Dermis blood vessel endothelial cell (primary cell): ENCODE data around the gene CCN6. TPM values are rescaled to one million over a fixed set of nuclear protein-coding genes. Genes with fewer than 3 reads are reported as not detected.
"Not testable (repeated sequence)": the region's sequence is repeated elsewhere in the genome, so short reads cannot be mapped to it uniquely, and the experiment has no call there.

ENCODE experiments used
- DNase-seq: peaks from one replicate; pipeline ENCODE4 v3.0.0; 2010
- total RNA-seq: library from RNA; depleted of rRNA; stranded (reverse); fragments of >200 nt; gene quantifications from 2 replicates; pipeline ENCODE4 v1.2.3, GENCODE V29; 2014

Gene CCN6
- total RNA-seq, 1 donor from 2014 or later, result not detected

GRCh38 chr6:112051251-112051740, 2.6 kb upstream of the CCN6 start:
- DNase-seq, result not testable (repeated sequence)

GRCh38 chr6:112054555-112055190, 769 bp downstream of the CCN6 start:
- no peak for DNase-seq

GRCh38 chr6:112058243-112059032, 4.5 kb downstream of the CCN6 start:
- DNase-seq, result peak; percentile 29

DNA sequence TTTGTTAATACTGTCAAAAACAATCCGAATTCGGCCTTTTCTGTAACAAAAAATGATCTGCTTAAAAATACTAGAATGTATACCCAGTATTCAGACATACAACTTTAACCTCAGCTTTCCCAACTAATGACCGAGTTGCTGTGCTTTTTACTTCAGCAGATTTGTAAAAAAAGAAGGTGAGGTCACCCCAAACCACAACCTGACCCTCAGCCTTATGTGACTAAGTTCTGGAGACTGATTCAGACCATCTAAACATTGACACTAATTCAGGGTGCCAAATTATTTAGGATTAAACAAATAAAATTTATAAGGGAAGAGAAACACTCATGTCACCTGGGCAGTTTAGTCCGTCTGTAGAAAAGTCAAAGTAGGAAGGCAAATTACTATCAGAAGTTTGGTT, 7.7 kb downstream of the CCN6 start:
- DNase-seq, result no peak

- no peak for DNase-seq
Observed at GRCh38 chr6:112062966-112063365, 9.1 kb downstream of the CCN6 start.

DNA sequence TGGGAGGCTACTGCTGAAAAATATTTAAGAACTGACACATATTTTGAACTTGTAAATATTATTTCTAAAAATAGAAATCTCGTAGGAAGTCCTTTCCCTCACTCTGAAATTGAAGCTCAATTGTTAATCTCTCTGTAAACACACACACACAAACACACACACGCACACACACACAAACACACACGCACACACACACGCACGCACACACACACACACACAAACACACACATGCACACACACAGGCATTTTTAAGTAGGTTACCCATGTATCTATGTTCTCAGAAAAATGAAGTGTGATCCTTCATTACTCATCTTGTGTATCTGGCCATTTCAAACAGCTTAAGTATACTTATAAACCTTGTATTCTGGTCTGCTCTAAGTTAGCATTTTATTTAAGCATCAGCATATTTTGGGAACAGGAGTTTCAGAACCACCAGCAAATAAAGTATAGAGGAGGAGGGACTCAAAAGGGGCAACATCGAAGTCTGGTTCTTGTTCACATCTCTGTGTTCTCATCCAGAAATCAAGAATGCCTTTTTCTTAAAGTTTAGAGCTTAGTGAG, 11.6 kb downstream of the CCN6 start:
- no peak for DNase-seq

GRCh38 chr6:112066606-112067005, 12.7 kb downstream of the CCN6 start:
- DNase-seq, result no peak

- DNase-seq, result no peak
Observed at GRCh38 chr6:112081569-112081968, 27.7 kb downstream of the CCN6 start.

GRCh38 chr6:112085286-112086065, 31.6 kb downstream of the CCN6 start:
- DNase-seq, result no peak

DNA sequence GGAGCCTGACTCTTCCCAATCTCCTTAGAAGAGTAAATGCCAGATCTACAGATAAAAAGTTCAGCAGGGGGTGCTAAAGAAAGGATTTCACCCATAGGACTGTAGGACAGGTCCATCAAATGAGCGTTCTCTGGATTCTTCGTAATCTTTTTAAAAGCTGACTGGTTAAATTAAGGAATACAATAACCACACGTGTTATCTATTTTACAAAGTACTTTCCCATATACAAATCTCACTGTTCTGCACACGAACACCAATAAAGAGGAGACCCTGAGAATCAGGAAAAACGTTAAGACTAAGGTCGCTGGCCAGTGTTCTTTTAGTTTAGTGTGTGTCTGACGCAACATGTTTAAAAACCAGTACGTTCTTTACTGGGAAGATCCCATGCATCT, 32.8 kb downstream of the CCN6 start:
- DNase-seq, result peak; percentile 66

GRCh38 chr6:112087136-112087911, 33.4 kb downstream of the CCN6 start, which contains the start of the genes FAM229B and TUBE1:
Gene FAM229B (plus strand): TSS chr6:112087591. CDS start chr6:112099284, 11,693 bp downstream.
Gene TUBE1 (minus strand): TSS chr6:112087482. CDS start chr6:112087434, 48 bp downstream.
- peak; percentile 99 for DNase-seq

- no peak for DNase-seq
Observed at GRCh38 chr6:112087916-112088315, 34.0 kb downstream of the CCN6 start.

GRCh38 chr6:112096901-112097300, 43.0 kb downstream of the CCN6 start:
- no peak for DNase-seq

DNA sequence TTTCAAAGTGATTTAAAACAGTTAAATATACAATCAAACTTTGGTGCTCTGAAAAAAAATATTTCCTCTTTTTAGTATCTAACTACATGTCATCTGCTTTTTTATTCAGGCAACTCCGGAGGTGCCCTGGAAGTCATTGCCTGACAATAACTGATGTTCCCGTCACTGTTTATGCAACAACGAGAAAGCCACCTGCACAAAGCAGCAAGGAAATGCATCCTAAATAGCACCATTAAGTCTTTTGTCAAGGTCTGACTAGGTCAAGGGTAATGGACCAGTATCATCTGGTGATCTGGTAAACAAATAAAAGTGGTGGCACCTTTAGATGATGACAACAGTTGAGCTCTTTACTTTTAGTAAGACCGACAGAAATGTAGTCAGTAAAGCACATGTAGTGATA, 46.7 kb downstream of the CCN6 start:
- DNase-seq, result no peak

DNA sequence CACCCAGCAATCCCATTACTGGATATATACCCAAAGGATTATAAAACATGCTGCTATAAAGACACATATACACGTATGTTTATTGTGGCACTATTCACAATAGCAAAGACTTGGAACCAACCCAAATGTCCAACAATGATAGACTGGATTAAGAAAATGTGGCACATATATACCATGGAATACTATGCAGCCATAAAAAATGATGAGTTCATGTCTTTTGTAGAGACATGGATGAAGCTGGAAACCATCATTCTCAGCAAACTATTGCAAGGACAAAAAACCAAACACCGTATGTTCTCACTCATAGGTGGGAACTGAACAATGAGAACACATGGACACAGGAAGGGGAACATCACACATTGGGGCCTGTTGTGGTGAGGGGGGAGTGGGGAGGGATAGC, 52.1 kb downstream of the CCN6 start:
- DNase-seq, result not testable (repeated sequence)

- no peak for DNase-seq
Observed at GRCh38 chr6:112106562-112106961, 52.7 kb downstream of the CCN6 start.

DNA sequence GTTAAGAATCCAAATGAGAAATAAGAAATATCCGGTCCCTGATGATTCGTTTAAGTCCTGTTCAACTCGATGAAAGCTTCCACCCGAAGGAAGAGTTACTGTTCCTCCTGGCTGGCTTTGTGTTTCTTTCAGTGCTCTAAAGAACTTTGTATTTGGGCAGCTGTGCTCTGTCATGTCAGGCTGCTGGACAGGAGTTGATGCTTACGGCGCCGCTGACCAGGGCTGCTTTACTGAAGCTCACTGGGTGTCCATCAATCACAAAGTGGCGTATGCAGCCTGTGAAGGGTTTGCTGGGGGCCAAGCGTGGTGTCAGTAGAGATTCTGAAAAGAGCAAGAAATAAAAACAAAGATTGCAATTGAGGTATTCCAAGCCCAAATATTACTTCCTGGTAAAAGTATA, 55.4 kb downstream of the CCN6 start:
- no peak for DNase-seq

DNA sequence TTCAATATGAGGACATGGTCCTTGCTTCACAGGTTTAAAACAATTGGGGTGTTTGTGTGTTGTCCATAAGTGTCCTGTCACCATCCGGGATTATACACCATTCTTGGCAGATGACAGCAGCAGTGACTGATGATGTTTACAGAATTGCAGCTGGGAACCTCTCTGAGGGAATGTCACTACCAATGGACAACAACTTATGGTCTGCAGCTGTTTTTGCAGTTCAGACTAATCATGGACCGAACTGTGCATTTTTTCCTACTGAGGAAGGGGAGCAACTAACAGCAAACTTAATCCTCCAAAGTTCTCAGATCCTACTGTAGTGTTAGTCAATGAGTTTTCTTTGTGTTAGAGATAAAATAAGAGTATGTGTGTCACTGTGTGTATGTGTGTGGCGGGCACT, 59.5 kb downstream of the CCN6 start:
- no peak for DNase-seq

DNA sequence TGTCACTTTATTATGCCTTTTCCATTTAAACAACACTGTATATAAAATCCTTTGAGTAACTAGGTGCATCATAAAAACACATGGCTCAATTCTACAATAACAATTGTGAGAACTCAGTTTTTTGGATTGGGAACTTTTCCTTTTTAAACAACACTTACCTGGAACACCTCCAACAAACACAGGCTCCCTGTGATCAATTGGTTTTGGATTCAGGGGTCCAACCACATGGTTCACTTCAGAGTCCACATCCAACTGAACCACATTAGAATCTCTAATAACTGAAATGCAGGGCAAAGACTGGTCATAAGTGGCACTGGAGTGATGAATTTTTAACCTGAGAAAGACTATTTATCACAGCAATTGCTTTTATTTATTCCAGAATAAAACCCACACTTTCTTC, 60.0 kb downstream of the CCN6 start:
- DNase-seq, result no peak

DNA sequence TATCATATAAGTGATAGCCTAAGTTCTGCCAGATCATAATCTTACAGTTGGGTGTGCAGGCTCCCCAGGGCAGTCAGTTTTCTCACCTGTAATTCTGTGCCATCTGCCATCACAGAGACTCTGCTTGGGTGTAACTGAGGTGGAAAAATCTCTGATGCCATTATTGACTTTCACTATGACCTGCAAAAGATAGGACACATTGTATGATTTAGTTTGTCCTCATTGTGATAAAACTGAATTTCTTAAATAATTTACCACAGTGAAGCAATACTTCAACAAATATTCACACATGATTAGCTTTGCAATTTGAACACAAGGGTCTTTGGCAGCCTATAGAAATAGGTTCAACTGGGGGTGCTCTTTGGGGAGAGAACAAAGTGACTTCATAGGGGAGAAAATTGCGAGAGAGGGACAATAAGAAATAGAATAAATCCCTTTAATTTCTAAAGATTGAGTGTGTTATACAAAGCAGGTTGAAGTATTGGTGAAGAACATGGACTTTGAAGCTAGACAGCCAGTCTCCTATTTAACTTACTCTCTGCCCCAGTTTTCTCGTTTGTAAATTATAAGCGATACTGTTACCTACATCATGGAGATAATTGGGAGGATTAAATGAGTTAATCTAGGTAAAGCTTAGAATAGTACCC, 60.8 kb downstream of the CCN6 start:
- DNase-seq, result no peak

DNA sequence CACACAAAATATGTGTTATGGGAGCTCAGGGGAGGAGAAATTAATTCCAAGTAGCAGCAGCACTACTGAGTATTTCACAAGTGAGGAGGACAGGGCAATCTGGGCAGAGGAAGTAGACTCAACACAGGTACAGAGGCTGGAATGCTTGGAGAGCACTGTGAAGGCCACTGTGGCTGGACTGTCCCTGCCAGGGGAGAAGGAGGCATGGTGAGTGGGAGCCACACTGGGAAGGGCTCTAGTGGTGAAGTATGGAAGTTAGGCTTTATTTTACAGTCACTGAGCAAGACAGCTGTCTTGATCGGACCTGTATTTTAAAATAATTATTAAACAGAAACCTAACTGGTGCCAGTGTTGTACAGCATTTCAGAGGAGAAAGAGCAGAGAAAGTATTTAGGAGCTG, 62.3 kb downstream of the CCN6 start:
- DNase-seq, result no peak
